Fibroblast of pulmonary artery (primary cell): ENCODE results near the gene TSEN2.

ENCODE experiments used
- DNase-seq: peaks from one replicate; pipeline ENCODE4 v3.0.0-alpha.2; 2010; ENCODE audit warnings: low read depth
- H3K4me3 ChIP-seq: replicated peaks from 2 replicates; pipeline ENCODE4 v1.5.1; 2011; ENCODE audit warnings: low read depth, mild to moderate bottlenecking, control low read depth, low read length, moderate library complexity
- TF ChIP-seq, protein P1 (sequence below): IDR thresholded peaks from 2 replicates; pipeline ENCODE4 v1.5.1; 2011; ENCODE audit warnings: mild to moderate bottlenecking, control low read depth, low read length, inconsistent platforms; ENCODE audit errors: missing control alignments

Gene TSEN2

DNA sequence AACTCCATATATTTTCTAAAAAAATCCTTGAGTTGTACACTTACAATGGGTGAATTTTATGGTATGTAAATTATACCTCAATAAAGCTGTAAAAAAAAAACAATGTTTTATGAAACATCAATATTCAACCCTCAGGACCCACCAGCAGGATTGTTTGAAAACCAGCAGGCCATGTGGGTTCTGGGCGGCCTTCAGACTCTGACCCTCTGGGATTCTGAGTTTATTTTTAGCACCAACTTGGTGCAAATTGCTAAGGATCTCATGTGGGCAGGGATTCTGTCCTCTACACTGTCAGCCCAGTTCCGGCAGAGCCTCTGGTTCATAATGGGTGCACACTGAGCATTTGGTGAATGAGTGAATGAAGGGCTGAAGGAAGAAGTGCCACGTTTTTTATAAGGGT, 24.2 kb upstream of the TSEN2 start:
- no peak for DNase-seq
- TF ChIP-seq, protein P1, sequence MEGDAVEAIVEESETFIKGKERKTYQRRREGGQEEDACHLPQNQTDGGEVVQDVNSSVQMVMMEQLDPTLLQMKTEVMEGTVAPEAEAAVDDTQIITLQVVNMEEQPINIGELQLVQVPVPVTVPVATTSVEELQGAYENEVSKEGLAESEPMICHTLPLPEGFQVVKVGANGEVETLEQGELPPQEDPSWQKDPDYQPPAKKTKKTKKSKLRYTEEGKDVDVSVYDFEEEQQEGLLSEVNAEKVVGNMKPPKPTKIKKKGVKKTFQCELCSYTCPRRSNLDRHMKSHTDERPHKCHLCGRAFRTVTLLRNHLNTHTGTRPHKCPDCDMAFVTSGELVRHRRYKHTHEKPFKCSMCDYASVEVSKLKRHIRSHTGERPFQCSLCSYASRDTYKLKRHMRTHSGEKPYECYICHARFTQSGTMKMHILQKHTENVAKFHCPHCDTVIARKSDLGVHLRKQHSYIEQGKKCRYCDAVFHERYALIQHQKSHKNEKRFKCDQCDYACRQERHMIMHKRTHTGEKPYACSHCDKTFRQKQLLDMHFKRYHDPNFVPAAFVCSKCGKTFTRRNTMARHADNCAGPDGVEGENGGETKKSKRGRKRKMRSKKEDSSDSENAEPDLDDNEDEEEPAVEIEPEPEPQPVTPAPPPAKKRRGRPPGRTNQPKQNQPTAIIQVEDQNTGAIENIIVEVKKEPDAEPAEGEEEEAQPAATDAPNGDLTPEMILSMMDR, result no peak
- H3K4me3 ChIP-seq, result no peak overlapping the region

DNA sequence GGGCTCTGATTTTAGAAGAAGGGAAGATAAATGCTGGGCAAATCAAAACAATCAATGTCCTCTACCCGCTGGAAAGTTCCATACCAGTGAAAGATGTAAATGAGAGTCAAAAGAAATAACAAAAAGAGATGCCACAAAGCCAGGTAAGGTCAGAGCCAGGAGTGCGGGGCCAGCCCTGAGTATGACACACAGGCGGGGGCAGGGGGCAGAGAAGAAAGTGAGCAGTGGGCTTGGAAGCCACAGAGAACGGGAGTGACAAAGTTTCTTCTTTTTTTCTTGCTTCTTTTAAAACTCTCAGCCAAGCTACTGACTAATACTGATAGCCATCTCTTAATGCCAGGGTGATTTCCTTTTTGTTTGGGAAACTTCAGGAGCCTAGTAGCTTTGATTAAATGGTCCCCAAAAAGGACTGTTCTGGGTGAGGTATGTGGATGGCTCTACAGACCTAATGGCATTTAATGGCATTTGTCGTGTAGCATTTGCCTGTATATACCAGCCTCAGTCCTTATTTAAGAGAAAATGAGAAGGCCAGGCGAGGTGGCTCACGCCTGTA, 23.1 kb upstream of the TSEN2 start:
- TF ChIP-seq, protein P1, result no peak
- DNase-seq, result no peak
- no peak overlapping the region for H3K4me3 ChIP-seq

DNA sequence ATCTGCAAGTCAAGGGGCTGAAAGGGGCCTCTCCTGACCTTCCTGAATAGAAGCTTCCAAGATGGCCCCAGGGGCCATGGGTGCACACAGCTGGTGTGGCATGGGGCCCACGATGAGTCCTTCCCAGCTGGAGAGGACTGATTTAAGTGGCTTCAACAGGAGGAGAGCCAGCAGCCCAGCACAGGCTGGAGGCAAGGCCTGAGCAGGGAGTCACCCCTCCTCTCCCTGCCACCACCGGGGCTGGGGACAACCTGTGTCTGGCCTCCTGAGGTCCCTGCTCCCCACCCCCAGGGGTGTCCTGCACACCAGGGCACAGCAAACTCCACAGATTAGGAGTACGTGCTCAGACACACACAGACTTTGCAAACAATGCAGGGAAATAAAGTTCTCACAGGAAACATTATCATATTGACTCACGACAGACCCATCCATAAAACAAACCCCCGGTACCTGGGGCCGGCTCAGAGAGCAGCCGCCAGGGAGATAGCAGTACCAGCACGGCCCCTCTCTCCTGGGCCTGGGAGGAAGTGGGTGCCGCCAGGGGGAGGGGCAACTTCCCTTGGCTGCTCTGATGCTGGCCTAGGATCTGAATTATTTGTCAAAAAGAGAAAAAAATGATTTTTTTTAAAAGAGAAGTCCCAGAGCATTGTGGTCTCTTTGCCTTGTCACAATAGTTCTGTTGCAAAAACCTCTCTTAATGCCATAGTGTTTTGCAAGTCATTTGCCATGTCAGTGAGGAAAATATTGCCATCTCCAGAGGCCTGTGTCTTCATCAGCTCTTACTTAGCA, 21.9 kb upstream of the TSEN2 start:
- H3K4me3 ChIP-seq, result no peak overlapping the region
- DNase-seq, result no peak
- TF ChIP-seq, protein P1, result no peak

DNA sequence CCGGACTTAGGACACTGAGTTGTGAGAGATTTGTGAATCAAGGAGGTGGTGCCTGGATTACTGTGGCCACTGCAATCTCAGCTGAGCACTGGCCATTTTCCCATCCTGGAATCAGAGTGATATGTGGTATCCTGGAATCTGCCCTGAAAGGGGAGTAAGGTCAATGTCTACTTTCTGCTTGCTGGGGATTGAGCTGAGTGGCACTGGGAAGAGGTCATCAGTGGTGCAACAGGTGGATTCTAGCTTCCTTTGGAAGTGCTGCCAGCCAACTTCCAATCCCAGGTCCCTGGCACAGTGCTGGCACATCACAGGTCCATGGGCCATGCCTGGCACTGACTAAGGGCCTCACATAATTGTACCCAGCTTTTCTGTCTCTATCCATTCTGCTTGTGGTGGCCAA, 20.6 kb upstream of the TSEN2 start:
- TF ChIP-seq, protein P1, result no peak
- DNase-seq, result no peak
- H3K4me3 ChIP-seq, result no peak overlapping the region

DNA sequence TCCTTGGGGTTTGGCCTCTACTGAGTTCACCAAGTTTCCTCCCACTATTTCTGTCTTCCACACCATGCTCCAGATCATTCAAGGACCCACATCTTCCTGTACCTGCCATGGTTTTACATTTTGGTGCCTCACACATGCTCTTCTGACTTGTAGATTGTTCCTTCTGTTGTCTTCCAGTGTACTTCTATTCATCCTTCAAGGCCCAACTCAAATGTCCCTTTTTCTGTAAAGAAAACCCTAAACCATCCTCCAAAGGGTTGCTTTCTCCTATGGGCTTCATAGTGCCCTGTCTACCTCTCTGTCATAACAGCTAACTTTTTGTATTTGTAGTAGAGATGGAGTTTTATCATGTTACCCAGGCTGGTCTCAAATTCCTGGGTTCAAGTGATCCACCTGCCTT, 20.1 kb upstream of the TSEN2 start:
- DNase-seq, result no peak
- H3K4me3 ChIP-seq, result no peak overlapping the region
- TF ChIP-seq, protein P1, result no peak

- TF ChIP-seq, protein P1, result no peak
- no peak for DNase-seq
These were observed 19.0 kb upstream of the TSEN2 start for GRCh38 chr3:12465151-12465835.

More at GRCh38 chr3:12465151-12465835, 19.0 kb upstream of the TSEN2 start:
- no peak overlapping the region for H3K4me3 ChIP-seq
